NCI-H526 (cell line): ENCODE measurements around the gene DEFB126.
A peak's percentile ranks its signal among the peaks of the same experiment; 100 is the strongest.
"Not testable (repeated sequence)": the region's sequence is repeated elsewhere in the genome, so short reads cannot be mapped to it uniquely, and the experiment has no call there.

Source experiments
- DNase-seq, 2 experiments: peaks; one replicate each; lab custom pipeline; 2025; lab: John Stamatoyannopoulos, UW

DEFB126 gene, protein sequence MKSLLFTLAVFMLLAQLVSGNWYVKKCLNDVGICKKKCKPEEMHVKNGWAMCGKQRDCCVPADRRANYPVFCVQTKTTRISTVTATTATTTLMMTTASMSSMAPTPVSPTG

DNA sequence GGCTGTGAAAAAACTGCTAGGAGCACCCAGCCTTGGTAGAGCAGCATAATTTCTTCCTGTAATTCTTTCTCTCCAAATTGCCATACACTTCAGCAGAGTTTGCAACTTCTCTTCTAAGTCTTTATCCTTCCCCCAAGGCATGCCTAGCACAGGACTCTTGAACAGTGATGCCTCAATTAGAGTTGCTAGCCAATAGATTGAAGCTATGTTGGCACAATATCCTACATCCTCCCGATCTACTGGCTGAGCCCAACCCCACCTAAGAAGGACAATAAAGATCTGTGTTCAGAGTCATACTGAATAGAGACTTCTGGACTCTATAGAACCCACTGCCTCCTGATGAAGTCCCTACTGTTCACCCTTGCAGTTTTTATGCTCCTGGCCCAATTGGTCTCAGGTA lies at the start of gene DEFB126:
TSS of gene DEFB126 (plus strand) at position 301 of the 400 bp plus-strand sequence. CDS start at position 340, 39 bp downstream.
- no peak for DNase-seq

DNA sequence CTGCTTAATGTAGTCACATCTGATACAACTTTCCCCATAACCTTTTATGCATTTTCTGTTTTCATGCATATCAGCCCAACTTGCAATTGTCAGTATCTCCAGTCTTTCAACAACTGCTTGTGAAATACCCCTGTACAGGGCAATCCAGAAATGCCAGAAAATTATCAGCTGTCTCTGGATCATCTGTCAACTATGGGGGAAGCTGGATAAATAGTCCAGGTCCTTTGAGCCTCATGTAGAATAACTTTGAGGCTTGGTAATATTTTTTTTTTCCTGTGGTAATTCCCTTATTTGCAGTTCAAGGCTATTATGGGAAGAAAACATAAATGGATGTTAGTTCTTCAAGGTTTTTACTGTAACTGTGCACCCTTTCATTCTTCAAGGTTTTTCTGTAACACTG lies 48.7 kb upstream of the DEFB126 start:
- no peak for DNase-seq

DNA sequence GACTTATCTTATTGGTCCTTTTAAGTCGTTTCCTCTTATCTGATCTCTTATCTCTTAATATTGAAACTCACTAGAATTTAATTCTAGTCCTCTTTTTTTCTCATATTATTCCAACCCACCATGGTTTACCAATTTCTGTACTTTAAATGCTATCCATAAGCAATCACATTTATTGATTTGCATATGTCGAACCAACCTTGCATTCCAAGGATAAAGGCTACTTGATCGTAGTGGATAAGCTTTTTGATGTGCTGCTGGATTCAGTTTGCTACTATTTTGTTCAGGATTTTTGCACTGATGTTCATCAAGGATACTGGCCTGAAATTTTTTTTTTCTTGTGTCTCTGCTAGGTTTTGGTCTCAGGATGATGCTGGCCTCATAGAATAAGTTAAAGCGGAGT lies 47.2 kb upstream of the DEFB126 start:
- no peak for DNase-seq

DNA sequence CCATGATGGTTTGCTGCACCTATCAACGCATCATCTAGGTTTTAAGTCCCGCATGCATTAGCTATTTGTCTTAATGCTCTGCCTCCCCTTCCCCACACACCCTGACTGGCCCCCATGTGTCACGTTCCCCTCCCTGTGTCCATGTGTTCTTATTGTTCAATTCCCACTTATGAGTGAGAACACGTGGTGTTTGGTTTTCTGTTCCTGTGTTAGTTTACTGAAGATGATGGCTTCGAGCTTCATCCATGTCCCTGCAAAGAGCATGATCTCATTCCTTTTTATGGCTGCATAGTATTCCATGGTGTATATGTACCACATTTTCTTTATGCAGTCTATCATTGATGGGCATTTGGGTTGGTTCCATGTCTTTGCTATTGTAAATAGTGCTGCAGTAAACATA lies 44.7 kb upstream of the DEFB126 start:
- not testable (repeated sequence) for DNase-seq

DNA sequence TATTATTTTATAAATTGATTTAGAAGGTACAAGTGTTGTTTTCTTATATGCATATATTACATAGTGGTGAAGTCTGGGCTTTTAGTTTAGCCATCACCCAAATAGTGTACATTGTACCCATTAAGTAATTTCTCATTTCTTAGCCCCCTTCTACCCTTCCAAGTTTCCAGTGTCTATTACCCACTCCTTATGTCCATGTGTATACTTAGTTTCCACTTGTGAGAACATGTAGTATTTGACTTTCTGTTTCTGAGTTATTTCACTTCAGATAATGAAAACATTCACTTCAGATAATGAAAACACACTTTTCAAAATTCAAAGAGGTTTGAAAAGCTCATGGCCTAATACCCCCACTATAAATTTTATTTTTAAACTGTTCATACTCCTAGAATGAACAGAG lies 40.4 kb upstream of the DEFB126 start:
- DNase-seq, result no peak

DNA sequence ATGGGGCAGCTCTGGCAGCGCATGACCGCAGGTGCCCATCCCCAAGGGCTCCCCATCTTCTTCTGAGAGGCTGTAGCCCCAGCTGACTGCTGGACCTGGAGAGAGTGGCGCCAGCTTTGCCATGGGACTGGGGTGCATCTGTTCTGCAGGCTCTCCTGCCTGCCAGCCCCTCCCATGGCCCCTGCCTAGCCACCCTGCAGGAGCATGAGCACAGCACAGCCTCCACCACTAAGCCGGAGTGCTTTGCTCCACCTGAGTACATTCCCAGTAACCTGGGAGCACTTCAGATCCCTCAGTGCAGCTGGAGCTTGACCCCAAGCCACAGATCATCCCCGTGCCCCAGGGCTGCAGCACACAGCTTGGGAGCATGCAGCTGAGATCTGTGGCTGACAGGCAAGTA lies 38.9 kb upstream of the DEFB126 start:
- DNase-seq, result no peak

DNA sequence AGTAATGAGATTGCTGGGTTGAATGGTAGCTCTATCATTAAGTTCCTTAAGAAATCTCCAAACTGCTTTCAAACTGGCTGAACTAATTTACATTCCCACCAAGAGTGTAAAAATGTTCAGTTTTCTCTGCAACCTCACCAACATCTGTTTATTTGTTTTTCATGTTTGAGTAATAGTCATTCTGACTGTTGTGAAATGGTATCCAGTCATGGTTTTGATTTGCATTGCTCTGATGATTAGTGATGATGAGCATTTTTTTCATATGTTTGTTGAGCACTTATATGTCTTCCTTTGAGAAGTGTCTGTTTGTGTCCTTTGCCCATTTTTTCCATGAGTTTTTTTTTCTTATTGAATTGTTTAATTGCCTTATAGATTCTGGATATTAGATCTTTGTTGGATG lies 30.0 kb upstream of the DEFB126 start:
- no peak for DNase-seq

DNA sequence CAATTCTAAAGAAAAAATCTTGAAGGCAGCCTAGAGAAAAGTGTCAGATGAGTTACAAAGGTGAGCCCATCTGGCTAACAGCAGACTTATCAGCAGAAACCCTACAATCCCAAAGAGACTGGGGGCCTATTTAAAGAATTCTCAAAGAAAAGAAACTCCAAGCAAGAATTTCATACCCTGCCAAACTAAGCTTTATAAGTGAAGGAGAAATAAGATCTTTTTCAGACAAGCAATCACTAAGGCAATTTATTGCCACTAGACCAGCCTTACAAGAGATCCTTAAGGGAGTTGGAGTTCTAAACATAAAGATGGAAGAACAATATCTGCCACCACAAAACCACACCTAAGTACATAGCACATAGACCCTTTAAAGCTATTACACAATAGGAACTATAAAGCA lies 24.9 kb upstream of the DEFB126 start:
- DNase-seq, result no peak

DNA sequence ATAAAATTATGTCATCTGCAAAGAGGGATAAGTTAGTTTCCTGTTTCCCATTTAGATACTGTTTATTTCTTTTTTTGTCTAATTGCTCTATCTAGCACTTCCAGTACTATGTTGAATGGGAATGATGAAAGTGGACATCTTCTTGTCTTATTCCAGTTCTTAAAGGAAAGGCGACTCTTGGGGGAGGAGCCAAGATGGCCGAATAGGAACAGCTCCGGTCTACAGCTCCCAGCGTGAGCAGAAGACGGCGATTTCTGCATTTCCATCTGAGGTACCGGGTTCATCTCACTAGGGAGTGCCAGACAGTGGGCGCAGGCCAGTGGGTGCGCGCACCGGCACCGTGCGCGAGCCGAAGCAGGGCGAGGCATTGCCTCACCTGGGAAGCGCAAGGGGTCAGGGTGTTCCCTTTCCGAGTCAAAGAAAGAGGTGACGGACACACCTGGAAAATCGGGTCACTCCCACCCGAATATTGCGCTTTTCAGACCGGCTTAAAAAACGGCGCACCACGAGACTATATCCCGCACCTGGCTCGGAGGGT lies 12.5 kb upstream of the DEFB126 start:
- DNase-seq, result not testable (repeated sequence)

DNA sequence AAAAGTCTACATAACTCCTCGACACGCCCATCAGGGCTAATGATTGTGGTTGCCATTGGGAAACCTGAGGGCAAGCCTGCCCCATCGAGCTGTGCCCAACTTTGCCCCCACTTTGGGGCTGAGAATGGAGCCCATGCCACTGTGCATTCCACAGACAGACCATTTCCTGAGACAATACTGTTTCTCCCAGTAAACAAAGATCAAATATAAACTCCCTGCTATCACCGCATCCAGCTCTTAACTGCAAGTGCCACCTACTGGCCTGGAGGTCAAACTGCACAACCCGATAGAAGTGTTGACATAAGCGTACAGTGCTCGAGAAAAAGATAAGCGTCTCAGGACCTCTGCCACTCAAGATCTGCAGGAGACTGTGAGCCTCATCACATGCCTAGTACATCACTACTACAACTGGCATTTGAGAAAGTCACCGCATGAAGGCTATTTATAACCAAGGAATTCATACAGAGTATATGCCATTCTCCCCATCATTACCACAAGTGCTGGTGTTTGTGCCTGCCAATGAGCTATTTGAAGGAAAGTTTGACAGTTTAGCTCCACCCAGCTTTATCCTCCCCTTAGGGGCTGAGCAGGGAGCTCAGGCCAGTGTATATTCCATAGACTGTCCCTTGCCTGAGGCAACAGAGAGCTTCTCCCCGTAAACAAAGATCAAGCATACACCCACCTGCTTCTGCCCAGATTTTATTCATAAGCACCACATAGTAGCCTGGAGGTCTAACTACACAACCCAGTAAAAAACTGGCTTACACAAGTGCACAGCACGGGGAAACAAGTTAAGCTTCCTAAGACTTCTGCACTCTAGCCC lies 4.5 kb upstream of the DEFB126 start:
- DNase-seq, result peak; percentile 31 to 61

DNA sequence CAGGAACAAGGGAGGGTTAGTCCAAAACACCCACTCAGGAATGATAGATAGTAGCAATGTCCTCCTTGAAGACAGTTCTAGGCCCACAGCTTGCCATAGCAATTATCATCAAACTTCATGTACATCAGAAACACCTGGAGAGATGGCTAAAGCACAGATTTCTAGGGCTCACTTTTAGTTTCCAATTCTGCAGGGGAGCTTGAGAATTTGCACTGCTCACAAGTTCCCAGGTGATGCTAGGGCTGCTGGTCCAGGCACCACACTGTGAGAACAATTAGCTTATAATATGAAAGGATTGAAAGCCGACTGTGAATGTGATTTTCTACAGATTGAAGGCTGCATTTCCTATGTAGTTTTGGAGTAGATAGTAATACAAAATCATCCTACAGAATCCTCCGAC lies 3.5 kb downstream of the DEFB126 start:
- peak; percentile 49 to 58 for DNase-seq

DNA sequence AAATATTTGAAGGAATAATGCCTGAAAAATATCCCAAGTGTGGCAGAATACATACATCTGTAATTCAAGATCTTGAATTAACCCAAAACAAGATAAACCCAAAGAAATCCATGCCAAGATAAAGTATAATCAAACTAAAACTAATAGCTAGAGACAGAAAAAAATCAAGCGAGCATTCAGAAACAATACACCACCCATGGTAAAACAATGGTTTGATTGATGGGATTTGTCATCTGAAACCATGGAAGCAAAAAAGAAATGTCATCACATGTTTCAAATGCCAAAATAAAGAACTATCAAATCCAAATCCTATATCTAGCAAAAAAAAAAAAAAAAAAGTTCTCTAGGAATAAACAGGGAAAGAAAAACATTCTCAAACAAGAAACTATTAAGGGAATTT lies 9.7 kb downstream of the DEFB126 start:
- DNase-seq, result no peak

DNA sequence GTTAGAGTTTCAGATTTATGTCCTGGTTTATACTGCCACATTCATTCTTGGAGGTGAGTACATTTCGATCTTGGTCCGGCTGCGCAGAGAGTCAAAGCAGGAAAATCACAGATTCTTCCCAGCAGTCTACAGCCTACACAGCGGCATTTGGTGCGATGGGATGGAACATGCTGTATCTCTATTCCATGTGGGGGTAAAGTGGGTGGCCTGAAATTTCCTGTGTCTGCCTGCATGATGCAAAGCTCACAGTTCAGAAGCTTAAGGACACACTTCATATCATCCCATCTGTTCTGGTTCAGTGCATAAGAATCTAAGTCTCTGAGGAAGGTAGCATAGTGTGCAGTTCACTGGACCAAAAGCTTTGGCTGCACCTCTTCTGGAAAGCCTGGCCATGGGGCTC lies 14.8 kb downstream of the DEFB126 start, which contains the start of gene DEFB127:
TSS of gene DEFB127 (plus strand) at position 301 of the 400 bp plus-strand sequence. CDS start at position 392, 91 bp downstream.
- DNase-seq, result no peak

DNA sequence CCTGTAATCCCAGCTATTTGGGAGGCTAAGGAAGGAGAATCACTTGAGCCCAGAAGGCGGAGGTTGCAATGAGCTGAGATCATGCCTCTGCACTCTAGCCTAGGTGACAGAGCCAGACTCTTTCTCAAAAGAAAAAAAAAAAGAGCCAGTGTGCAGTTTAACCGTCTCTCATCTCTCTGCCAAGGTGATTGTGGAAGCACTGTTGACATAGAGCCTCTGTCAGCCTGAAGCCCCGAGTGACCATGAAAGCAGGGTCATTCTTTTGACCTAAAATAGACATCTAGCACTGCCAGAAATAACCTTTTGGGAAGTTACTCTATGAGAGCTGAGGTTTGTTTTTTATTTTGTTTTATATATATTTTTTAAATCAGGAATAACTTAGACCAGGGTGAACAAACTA lies 22.2 kb downstream of the DEFB126 start:
- no peak for DNase-seq

DNA sequence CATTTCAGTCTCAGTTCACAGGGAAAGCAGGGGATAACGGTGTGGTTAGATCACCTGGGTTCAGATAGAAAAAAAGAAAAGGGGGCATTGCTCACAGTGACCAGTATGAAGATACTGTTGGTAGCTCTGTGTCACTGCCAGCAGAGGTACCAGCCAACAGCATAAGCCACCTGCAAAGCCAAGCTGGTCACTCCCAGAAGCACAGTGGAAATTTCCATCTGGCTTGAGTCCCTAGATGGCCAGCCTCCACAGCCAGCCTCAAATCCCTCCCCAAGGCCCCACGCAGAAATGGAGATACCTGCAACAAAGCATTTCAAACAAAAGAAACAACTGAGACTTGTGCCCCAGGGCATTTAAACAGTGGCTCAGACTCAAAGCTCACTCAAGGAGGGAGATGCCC lies 26.5 kb downstream of the DEFB126 start:
- no peak for DNase-seq

DNA sequence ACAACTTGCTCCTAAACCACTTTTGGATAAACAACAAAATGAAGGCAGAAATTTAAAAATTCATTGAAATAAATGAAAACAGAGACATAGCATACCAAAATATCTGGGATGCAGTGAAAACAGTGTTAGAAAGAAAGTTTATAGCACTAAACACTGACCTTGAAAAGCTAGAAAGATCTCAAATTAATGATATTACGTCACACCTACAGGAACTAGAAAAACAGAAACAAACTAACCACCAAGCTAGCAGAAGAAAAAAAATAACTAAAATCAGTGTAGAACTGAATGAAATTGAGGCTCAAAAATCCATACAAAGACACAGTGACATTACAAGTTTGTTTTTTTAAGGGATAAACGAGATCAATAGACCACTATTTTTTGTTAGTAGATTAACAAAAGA lies 41.9 kb downstream of the DEFB126 start:
- no peak for DNase-seq

DNA sequence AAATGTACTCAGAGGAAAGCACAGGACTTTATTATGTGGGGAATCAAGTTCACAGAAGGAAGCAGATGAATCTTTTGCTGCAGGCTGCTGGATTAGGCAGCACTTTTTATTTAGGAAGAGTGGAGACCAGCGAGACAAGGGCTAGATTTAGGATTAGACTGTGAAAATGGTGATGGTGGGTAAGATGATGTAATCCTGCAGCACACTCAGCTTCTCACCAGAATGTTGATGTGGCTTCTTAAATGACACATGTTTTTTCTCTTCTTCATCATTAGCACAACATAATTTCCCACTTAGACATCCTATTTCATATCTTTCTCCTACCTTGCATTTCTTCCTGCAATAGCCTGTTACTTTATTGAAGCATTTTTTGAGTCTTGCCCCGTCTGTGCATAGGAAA lies 45.3 kb downstream of the DEFB126 start:
- no peak for DNase-seq

DNA sequence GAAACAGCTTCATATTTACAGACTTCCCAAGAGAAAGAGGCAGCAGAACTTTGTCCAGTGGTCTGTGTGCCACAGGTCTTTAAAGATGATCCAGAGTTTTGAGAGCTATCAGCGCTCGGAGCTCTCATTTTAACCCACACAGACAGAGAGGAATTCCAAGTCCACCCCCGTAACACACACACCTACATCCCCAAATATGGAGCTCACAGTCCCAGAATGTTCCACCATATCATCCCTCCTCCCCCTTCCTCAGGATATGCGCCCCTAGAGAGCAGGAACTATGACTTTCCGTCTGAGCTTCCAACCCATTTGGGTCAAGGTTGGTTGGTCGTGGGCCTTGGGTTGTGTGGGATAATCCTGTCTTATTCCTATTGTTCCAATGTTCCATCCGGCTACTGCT lies 47.2 kb downstream of the DEFB126 start, which contains the start of gene DEFB128:
TSS of gene DEFB128 (minus strand) at position 101 of the 400 bp plus-strand sequence. CDS start at position 13, 88 bp downstream.
- no peak for DNase-seq
